Liver (tissue), 9 donors: ENCODE results near the gene SH3BGRL. TPM values are rescaled to one million over a fixed set of nuclear protein-coding genes. Genes with fewer than 3 reads are reported as not detected.

Experiments used
- DNase-seq: peaks from one replicate; pipeline ENCODE4 v3.0.0-alpha.2; 2017; ENCODE audit warnings: low spot score
- H3K27ac ChIP-seq, 2 donors: one replicate each; pipeline ENCODE4 v1.7.0; 2013; ENCODE audit warnings: inconsistent platforms in 2 of 2, low read length in 2 of 2, control low read depth in 1 of 2, low read depth in 1 of 2, mild to moderate bottlenecking in 1 of 2
- H3K27me3 ChIP-seq, 4 donors: one replicate each; pipeline versions ENCODE4 v1.6.1 to v1.7.0; 2013; ENCODE audit warnings: low read length in 3 of 4, inconsistent platforms in 1 of 4, mild to moderate bottlenecking in 1 of 4, moderate library complexity in 1 of 4; ENCODE audit not compliant: control insufficient read depth in 4 of 4, insufficient read depth in 4 of 4
- H3K36me3 ChIP-seq, 4 donors: one replicate each; pipeline versions ENCODE4 v1.6.1 to v1.7.0; 2013; ENCODE audit warnings: low read length in 3 of 4, mild to moderate bottlenecking in 3 of 4, low read depth in 1 of 4, moderate library complexity in 1 of 4; ENCODE audit not compliant: control insufficient read depth in 4 of 4, insufficient read depth in 3 of 4
- H3K4me1 ChIP-seq, 4 donors: one replicate each; pipeline versions ENCODE4 v1.6.1 to v1.7.0; 2013; ENCODE audit warnings: low read length in 3 of 4, mild to moderate bottlenecking in 3 of 4, moderate library complexity in 1 of 4; ENCODE audit not compliant: control insufficient read depth in 4 of 4, insufficient read depth in 4 of 4
- H3K4me3 ChIP-seq, 3 donors: one replicate each; pipeline versions ENCODE4 v1.6.1 to v1.7.0; 2013; ENCODE audit warnings: low read length in 3 of 3, control low read depth in 1 of 3, low read depth in 1 of 3, mild to moderate bottlenecking in 1 of 3
- H3K9ac ChIP-seq, 2 donors: one replicate each; pipeline ENCODE4 v1.7.0; 2013; ENCODE audit warnings: low read length in 2 of 2, mild to moderate bottlenecking in 2 of 2, moderate library complexity in 2 of 2, control low read depth in 1 of 2, low read depth in 1 of 2
- H3K9me3 ChIP-seq, 4 donors: one replicate each; pipeline versions ENCODE4 v1.6.1 to v1.7.0; 2013; ENCODE audit warnings: low read length in 3 of 4; ENCODE audit not compliant: control insufficient read depth in 4 of 4
- EGR1 ChIP-seq, 2 donors: IDR thresholded peaks; 2 replicates each; pipeline ENCODE4 v1.6.1; 2016 to 2018; ENCODE audit warnings: antibody characterized with exemption in 2 of 2, low read depth in 2 of 2
- GABPA ChIP-seq, 2 donors: IDR thresholded peaks in 1 of 2; conservative IDR thresholded peaks in 1 of 2; 2 replicates each; pipeline ENCODE4 v1.6.1; 2016; ENCODE audit warnings: antibody characterized with exemption in 2 of 2, mild to moderate bottlenecking in 1 of 2, moderate library complexity in 1 of 2
- HNF4A ChIP-seq, 2 donors: conservative IDR thresholded peaks; 2 replicates each; pipeline ENCODE4 v1.6.1; 2016; ENCODE audit warnings: antibody characterized with exemption in 2 of 2, mild to moderate bottlenecking in 2 of 2
- RAD21 ChIP-seq, 2 donors: IDR thresholded peaks; 2 replicates each; pipeline ENCODE4 v1.6.1; 2016; ENCODE audit warnings: antibody characterized with exemption in 2 of 2, mild to moderate bottlenecking in 2 of 2
- REST ChIP-seq: IDR thresholded peaks from 2 replicates; pipeline ENCODE4 v1.6.1; 2016; ENCODE audit warnings: antibody characterized with exemption, mild to moderate bottlenecking
- RXRA ChIP-seq, 2 donors: IDR thresholded peaks; 2 replicates each; pipeline ENCODE4 v1.6.1; 2017 to 2018; ENCODE audit warnings: antibody characterized with exemption in 2 of 2, mild to moderate bottlenecking in 1 of 2
- TAF1 ChIP-seq: conservative IDR thresholded peaks from 2 replicates; pipeline ENCODE4 v1.6.1; 2016; ENCODE audit warnings: antibody characterized with exemption, mild to moderate bottlenecking
- YY1 ChIP-seq: IDR thresholded peaks from 2 replicates; pipeline ENCODE4 v1.6.1; 2016; ENCODE audit warnings: antibody characterized with exemption, mild to moderate bottlenecking
- WGBS: extraction: QIAGEN DNeasy Blood & Tissue Kit; methylation state at CpG from one replicate; pipeline ENCODE4 v1.1.7; 2013; 5-methylcytosine and 5-hydroxymethylcytosine counted together
- polyA plus RNA-seq, 2 donors: library from polyadenylated mRNA; stranded (reverse) in 1 of 2; unstranded in 1 of 2; fragments of 200-250 nt in 1 of 2; fragments of >200 nt in 1 of 2; fragmentation: Nextera tagmentation in 1 of 2; extraction: Ambion mirVana in 1 of 2; gene quantifications; one replicate each; pipeline versions ENCODE4 v1.2.1 to v1.2.3, GENCODE V29; 2013 to 2015
- total RNA-seq, 2 donors: library from RNA; depleted of rRNA; stranded (reverse); fragments of >200 nt; gene quantifications; one replicate each; pipeline ENCODE4 v1.2.3, GENCODE V29; 2014
- TF ChIP-seq, protein P1 (sequence below): IDR thresholded peaks from 2 replicates; pipeline ENCODE4 v1.6.1; 2016; ENCODE audit warnings: antibody characterized with exemption
- donor health status: healthy.
- donor health status: healthy.
- donor health status: healthy.
- donor health status: healthy.
- donor health status: healthy.

Gene SH3BGRL
- total and polyA plus RNA-seq, 4 donors, result 15.5 to 64.3 (median 20.6) TPM

- H3K9me3 ChIP-seq, result peaks cover 0 to 8% (median 1%) of the 10 kb centered on the region in 4 donors
- no peak overlapping the region for H3K9ac ChIP-seq
- WGBS, result 100% methylated on average over 1 of the region's 1 CpG
- TF ChIP-seq REST, result no peak
- TF ChIP-seq TAF1, result no peak
- no peak for TF ChIP-seq HNF4A (conservative IDR thresholded peaks at IDR 0.05)
- no peak for TF ChIP-seq RAD21 (IDR thresholded peaks at IDR 0.05)
- TF ChIP-seq GABPA (IDR thresholded peaks at IDR 0.05 in 1 of 2, conservative IDR thresholded peaks at IDR 0.05 in 1 of 2), result no peak
- no peak for TF ChIP-seq YY1
- TF ChIP-seq, protein P1, sequence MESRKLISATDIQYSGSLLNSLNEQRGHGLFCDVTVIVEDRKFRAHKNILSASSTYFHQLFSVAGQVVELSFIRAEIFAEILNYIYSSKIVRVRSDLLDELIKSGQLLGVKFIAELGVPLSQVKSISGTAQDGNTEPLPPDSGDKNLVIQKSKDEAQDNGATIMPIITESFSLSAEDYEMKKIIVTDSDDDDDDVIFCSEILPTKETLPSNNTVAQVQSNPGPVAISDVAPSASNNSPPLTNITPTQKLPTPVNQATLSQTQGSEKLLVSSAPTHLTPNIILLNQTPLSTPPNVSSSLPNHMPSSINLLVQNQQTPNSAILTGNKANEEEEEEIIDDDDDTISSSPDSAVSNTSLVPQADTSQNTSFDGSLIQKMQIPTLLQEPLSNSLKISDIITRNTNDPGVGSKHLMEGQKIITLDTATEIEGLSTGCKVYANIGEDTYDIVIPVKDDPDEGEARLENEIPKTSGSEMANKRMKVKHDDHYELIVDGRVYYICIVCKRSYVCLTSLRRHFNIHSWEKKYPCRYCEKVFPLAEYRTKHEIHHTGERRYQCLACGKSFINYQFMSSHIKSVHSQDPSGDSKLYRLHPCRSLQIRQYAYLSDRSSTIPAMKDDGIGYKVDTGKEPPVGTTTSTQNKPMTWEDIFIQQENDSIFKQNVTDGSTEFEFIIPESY, result no peak
- no peaks in the 10 kb centered on the region for H3K36me3 ChIP-seq
- H3K27ac ChIP-seq, result no peak overlapping the region
- no peaks in the 10 kb centered on the region for H3K4me1 ChIP-seq
- no peak overlapping the region for H3K4me3 ChIP-seq
- H3K27me3 ChIP-seq, result no peaks in the 10 kb centered on the region
- DNase-seq, result no peak
Measured at GRCh38 chrX:81237516-81237915, 35.6 kb downstream of the SH3BGRL start.

DNA sequence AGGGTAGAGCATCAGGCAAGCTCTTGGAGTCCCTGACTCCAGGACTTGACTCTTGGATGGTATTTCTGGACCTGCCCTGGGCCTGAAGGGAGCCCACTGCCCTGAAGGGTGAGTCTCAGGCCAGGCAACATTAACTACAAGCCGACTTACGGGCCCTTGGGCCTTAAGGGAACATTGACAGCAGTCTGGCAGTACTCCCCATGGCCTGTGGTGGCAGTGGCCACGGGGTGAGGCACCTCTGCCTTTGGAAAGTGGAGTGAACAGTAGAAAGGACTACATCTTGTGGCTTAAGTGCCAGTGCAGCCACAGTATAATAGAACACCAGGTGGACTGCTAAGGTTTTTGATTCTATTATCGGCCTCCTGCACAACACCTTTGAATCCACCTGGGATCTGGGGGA, 36.3 kb downstream of the SH3BGRL start:
- DNase-seq, result no peak
- peaks cover 0 to 8% (median 1%) of the 10 kb centered on the region in 4 donors for H3K9me3 ChIP-seq
- no peak overlapping the region for H3K9ac ChIP-seq
- no peak overlapping the region for H3K4me3 ChIP-seq
- TF ChIP-seq TAF1 (no peak), RXRA (IDR thresholded peaks at IDR 0.05) (no peak), EGR1 (IDR thresholded peaks at IDR 0.05; ENCODE audit: low read depth in 2 of 2) (no peak), RAD21 (IDR thresholded peaks at IDR 0.05) (no peak), GABPA (IDR thresholded peaks at IDR 0.05 in 1 of 2, conservative IDR thresholded peaks at IDR 0.05 in 1 of 2) (no peak)
- TF ChIP-seq, protein P1, result no peak
- no peak overlapping the region for H3K27ac ChIP-seq
- no peaks in the 10 kb centered on the region for H3K4me1 ChIP-seq
- WGBS, result 95% methylated on average over 4 of the region's 4 CpGs
- H3K27me3 ChIP-seq, result no peaks in the 10 kb centered on the region
- no peaks in the 10 kb centered on the region for H3K36me3 ChIP-seq
